NCI-H1105 (cell line): ENCODE results near the gene FTO.

Source experiments
- DNase-seq: peaks from one replicate; lab custom pipeline; 2025; lab: John Stamatoyannopoulos, UW

The FTO gene

DNA sequence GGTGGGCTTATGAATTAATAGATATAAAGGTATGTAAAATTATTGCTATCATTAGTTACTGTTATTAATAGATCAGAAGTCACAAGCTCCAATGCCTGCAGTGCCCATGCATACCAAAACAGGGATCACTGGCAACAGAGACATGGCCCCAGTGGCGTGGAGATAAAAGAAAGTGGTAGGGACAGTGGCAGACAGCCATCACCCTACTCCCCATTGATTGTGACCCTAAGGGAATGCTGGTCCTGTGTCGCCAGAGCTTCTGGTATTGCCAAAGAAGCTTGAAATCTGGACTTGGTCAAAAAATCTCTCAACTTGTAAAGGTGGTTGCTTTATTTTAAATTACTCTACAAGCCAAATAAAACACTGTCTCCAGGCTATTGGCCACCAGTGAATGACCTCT is 303.5 kb downstream of the FTO start:
- DNase-seq: no peak

DNA sequence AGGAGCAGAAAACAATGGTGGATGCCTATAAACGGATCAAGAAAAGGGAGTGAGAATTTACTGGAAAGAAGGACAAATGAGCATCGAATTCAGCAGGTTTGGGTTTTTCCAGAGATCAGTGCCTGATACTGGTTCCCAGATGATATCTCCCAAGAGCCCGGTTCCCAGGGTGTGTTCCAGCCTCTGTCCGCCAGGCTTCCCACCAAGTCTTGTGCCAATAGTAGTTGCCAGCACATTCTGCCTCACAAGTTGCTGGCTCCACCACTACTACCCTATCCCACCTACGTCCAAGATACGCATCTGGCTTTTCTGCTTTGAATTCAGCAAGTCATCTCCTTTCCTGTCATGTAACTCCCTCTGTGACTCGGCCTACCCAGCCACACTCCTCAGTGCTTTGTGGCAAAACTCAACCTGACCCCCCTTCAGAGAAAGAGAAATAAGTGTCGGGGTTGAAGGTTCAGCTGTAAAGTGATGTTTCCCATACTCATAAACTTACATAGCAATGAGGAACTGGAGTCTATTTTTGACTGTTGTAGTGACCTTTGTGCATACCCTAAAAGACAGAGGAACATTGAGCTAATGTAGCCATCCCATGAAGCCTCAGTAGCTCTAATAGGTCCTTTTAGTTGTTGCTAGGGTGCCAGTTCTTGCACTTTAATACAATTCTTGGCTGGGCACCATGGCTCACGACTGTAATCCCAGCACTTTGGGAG is 305.7 kb downstream of the FTO start:
- no peak for DNase-seq

GRCh38 chr16:54015147-54015546 is 311.2 kb downstream of the FTO start:
- no peak for DNase-seq

- DNase-seq: no peak
Measured at GRCh38 chr16:54022362-54022761, 318.4 kb downstream of the FTO start.

- DNase-seq: no peak
Measured at GRCh38 chr16:54026456-54026855, 322.5 kb downstream of the FTO start.

- no peak for DNase-seq
Measured at GRCh38 chr16:54027062-54027461, 323.1 kb downstream of the FTO start.

- no peak for DNase-seq
Measured at GRCh38 chr16:54027558-54027957, 323.6 kb downstream of the FTO start.

DNA sequence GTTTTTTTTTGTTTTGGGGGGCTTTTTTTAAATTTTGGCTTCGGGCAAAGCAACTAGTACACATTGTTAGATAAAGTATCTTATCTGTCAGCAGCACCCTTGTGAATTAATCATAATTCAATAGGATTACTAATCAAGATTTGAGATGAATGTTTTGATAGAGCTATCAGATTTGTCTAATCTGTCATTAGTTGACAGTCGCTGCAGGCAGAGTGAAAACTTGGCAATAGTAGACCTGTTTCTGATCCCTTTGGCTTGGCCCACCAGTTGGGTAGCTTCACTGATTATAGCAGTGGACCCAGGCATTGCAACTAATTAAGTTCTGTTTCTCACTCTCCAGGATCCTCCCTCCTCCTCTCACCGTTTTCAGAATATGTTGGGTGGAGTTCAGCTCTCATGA is 324.0 kb downstream of the FTO start:
- DNase-seq: no peak

DNA sequence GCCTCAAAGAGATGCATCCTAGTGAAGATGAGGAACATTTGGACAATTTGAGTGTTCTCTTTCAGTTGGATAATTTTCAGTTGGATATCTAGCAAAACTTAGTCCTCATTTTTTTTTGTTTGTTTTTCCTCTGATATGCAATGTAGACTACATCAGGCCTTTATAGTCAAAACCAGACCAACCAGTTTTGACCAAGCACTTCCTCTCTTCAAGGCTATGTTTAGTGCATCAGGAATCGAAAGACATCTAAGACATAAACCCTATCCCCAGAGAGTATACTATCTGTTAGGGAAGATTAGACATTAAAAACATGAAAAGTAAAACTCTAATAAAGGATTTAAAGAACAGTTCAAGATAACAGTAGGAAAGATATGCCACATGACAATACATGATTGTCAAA is 326.5 kb downstream of the FTO start:
- DNase-seq: no peak

DNA sequence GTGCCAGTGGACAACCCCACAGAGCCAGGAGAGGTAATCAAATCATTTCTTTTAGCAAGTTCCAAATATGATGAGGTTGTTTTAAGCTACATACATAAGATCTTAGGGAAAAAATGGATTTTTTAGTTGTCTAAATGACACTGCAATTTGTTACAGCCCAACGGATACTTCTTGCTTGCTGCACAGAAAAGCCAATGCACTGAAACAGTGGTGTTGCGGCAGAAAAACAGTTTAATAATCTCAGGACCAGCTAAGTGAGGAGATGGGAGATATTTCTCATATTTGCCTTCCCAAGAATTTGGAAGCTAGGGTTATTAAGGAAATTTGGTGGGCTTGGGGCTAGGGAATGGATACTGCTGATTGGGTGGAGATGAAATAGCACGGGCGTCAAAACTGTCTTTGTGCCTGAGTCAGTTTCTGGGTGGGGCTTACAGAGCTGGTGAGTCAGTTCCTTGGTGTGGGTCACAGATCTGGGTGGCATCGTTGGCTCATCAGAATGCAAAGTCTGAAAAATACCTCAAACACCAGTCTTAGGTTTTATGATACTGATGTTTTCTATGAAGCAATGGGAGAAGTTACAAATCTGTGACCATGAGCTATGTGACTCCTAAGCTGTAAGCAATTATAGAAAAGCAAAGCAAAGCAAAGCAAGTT is 327.3 kb downstream of the FTO start:
- no peak for DNase-seq

GRCh38 chr16:54033747-54034146 is 329.8 kb downstream of the FTO start:
- DNase-seq: no peak

DNA sequence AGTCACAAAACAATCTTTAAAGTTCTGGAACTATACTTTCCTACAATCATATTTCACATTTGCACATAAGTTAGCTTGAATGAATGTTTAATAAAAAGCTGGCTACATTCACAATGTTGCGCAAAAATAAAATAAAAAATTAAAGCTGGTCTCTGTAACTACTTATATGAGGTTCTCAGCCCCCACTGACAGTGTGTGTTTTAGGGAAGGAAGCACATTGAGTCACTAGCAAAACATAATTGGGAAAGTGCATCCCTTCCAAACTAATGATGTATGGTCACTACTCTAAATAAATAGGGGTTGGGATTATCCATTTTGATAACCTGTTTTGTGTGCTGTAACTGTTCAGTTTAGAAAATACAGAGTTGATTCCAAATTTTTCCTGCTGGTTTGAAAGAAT is 330.7 kb downstream of the FTO start:
- no peak for DNase-seq

DNA sequence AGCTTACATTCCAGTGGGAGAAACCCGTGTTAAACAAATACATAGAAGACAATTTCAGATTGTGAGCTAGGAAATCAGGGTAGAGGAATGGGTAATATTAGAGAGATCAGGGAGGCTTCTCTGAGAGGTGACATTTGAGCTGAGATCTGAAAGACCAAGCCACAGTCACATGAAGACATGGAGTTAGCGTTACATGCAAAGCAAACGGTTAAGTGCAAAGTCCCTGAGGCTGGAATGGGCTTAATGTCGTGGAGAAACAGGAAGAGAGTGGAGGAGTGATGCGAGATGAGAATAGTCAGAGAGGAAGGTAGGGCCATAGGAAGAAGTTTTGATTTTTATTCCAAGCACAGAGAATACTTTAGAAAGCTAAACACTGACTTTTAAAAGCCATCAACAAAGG is 336.5 kb downstream of the FTO start:
- DNase-seq: no peak

DNA sequence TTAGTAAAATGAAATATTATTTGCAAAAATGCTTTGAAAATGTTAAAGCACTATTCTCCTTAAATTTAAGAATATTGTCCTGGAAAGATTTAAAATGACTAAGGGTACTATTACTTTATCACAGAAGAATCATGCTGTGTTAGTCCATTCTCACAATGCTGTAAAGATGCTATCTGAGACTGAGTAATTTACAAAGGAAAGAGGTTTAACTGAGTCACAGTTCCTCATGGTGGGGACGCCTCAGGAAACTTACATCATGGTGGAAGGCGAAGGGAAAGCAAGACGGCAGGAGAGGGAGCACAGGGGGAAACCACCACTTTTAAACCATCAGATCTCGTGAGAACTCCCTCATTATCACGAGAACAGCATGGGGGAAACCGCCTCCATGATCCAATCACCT is 337.0 kb downstream of the FTO start:
- DNase-seq: no peak

DNA sequence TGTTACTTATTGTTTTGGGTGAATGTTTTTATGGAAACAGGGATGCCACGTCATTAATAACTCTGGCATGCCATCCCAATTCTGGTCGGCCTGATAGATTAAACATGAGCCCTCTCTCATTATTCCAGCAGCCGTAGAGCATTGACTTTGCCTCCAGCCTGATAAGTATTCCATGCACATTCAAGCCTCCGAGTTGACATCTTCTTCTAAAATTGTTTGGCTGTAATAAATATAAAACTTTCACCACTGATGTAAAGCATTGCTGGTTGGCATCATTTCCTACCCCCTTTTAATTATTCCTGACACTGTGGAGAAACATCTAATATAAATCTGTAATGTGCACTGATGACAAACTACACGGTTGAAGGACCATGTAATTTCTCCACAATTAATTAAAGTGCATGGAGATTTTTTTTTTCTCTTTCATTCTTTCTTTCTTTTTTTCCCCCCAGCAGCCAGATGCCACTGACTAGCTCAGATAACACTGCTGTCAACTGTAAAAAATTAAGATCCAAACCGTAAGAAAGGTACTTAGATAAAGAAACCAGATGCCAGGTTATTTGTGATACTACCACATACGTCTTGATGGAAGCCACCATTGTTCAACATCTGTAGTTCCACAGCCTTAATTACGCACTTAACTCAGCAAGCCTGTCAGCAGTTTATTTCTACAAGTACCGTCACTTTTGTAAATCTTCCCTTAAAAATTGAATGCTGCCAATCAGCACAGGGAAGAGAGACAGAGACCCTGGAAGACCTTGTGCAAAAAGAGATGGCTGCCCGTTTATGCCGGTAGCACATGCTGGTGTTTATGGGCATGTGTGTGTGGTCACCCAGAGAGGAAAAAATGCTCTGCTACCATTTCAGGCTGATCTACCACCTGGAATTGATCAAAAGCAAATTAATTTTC is 344.9 kb downstream of the FTO start:
- no peak for DNase-seq

DNA sequence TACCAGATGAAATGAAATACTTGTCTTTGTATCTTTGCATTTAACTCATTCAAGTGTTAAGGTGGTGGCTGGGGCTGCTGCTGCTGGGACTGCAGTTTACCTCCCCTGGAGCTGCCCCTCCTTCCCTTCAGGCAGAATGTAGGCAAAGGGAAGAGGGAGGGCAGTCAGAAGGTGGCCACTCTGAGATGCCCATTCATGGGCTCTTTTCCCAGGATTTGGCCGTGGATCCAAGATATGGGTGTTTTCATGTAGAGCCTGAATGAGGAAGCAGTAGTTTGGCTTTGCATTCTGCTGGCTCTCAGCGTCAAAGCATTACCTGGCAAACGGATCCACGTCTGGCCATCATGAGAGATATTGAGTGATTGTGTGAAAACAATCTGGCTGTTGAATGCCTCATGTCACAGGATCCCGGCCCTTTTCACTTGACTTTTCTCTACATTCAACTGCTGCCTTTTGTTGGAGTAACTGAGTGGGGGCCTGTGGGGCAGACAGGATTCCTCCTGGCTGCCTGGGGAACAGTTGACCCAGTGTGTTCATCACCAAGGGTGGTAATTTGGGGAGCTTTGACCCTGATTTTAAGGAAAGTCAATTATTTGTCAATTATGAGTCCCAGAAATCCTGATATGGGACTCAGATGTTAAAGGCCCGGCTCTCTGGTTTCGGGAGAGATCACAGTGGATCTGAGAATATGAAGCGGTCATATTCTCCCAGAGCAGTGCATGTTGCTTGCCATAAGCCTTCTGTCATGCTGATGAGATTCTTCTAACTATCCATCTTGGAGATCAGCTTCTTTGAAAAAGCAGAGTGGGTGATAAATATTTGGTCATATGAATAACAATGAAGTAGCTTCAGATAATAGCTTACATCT is 345.9 kb downstream of the FTO start:
- no peak for DNase-seq

DNA sequence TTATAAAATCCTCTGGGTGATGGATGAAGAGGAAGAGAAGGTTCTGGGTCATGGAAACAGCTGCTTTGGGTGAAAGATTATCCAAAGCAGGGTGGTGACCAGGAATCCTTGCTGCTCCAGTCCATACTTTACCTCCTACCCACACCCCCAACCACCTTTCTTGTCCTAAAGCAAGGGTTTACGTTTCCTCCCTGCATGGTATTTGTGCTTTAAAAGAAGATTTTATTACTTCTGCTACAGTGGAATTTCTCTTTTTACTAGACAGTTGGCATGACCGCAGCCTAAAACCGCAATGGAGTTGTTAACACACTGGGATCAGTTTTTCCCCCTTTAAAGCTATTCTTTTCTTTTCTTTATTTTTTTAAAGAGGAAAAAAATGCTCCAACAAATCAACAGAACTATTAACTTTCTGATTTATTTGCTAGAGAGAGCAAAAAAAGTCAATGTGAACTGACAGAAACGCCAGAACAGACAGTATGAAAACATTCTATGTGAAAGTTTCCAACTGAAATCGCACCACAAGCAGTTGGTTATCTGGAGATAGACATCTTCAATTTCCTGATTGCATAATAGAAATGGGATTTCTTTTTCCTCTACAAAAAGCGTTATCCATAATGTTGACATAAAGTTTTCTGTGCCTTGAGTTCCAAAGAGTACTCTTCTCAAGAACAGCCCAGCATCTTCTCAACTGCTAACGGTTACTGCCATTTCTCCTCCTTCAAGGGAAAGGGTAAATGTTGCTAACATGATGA is 346.7 kb downstream of the FTO start:
- no peak for DNase-seq

DNA sequence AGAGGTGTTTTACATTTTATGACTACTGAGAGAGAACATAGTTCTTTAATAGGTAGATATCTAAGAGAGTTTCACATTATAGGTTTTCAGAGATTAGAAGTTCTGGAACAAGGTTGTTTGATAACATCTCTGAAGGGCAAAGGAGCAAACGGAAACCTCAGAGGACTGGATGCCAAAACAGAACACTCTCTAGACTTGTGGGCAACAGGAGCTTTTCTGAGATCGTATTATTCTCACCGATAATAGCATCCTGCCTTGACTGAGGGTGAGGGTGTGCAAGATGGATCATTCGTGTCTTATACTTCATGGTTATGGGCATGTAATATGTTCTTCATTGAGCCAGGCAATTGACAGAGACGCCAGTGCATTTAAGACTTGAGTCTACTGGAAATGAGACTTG is 347.9 kb downstream of the FTO start:
- no peak for DNase-seq

DNA sequence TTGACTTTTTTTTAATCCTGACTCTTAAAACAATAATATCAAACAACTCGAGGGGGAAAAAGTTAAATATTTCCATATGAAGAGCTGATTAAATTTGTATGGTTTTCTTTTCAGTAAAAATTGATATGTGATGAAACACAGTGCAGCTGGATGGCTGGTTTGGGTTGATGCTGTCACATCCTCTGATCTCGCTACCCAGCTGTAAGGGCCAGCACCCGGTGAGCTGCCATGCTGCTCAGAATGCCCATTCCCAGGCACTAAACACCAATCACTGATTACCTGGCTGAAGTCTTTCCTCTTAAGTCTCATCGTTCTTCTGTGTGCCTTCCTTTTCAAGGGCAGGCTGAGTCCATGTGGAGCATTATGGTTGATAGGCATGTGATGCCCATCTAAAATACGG is 348.3 kb downstream of the FTO start:
- no peak for DNase-seq

- DNase-seq: peak; percentile 49
Measured at GRCh38 chr16:54053891-54054820, 350.2 kb downstream of the FTO start.
